Measurements from ENCODE around the gene CCDC150. TPM values are rescaled to one million over a fixed set of nuclear protein-coding genes. Genes with fewer than 3 reads are reported as not detected.

CCDC150 gene
- total and polyA plus RNA-seq, 2 of the 8 experiments (the other 6 are each of a cell fraction or from before 2014, with no cell fraction given) = 8.3 to 31.9 TPM

DNA sequence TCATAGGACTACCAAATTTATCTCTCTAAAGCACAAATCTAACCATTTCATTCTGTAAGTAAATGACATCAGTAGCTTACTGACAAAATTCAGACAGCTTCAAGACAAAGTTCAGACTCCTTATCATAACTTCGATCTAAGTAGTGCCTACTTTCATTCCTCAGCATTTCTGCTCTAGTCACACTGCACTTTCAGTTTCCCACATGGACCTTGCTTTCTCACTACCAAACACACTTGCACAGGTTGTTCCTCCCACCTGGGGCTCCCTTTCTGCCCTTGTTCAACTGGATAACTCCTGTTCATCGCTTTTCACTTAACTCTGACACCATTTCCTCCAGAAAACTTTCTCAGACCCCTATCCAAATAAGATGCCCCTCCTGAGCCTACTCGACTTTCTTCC lies 22.1 kb upstream of the CCDC150 start:
- Histone ChIP-seq H3K36me3 (ENCODE audit: control insufficient read depth in 2 of 4, insufficient read depth in 4 of 4, low read length in 3 of 4) (no peaks in the 10 kb centered on the region), H3K23ac (ENCODE audit: insufficient read length) (no peak overlapping the region), H2BK12ac (ENCODE audit: low read depth, low read length) (no peak overlapping the region), H3K79me2 (ENCODE audit: control insufficient read depth in 1 of 2, insufficient read depth in 2 of 2, low read length in 2 of 2) (no peaks in the 10 kb centered on the region), H3K23me2 (ENCODE audit: low read depth, low read length) (no peaks in the 10 kb centered on the region), H4K91ac (replicated peaks; ENCODE audit: insufficient read length, low read length) (no peak overlapping the region), H2AFZ (ENCODE audit: low read length) (no peak overlapping the region), H4K8ac (ENCODE audit: extremely low read depth, insufficient read depth, low read length) (no peak overlapping the region), H3K4ac (replicated peaks; ENCODE audit: insufficient read length, low read depth, low read length) (no peak overlapping the region), H3K9ac (replicated peaks in 1 of 4; ENCODE audit: extremely low read depth in 1 of 4, low read depth in 3 of 4, low read length in 3 of 4) (no peak overlapping the region), H2AK5ac (ENCODE audit: low read depth, low read length) (no peak overlapping the region), H2BK5ac (ENCODE audit: low read depth, low read length) (no peak overlapping the region), H3K27me3 (replicated peaks in 1 of 4; ENCODE audit: control insufficient read depth in 3 of 4, extremely low read depth in 1 of 4, insufficient read depth in 3 of 4, low read length in 3 of 4) (no peaks in the 10 kb centered on the region), H4K5ac (ENCODE audit: insufficient read length, low read depth, low read length) (no peak overlapping the region), H3K4me1 (replicated peaks in 1 of 4; ENCODE audit: control insufficient read depth in 3 of 4, insufficient read depth in 4 of 4, low read length in 3 of 4) (no peaks in the 10 kb centered on the region), H3K14ac (ENCODE audit: insufficient read length) (no peak overlapping the region), H3K4me2 (ENCODE audit: insufficient read depth in 1 of 2, low read depth in 2 of 2, low read length in 2 of 2) (no peak overlapping the region), H3K79me1 (ENCODE audit: low read depth, low read length) (no peaks in the 10 kb centered on the region), H3K27ac (ENCODE audit: low read depth, low read length) (no peak overlapping the region), H2BK120ac (replicated peaks; ENCODE audit: low read depth, low read length) (no peak overlapping the region), H3K4me3 (ENCODE audit: extremely low read depth in 1 of 4, insufficient read depth in 2 of 4, low read depth in 3 of 4, low read length in 4 of 4) (no peak overlapping the region), H3K18ac (ENCODE audit: extremely low read depth, low read length) (no peak overlapping the region), H4K20me1 (replicated peaks in 1 of 2; ENCODE audit: control insufficient read depth in 1 of 2, insufficient read depth in 2 of 2, low read length in 2 of 2) (no peaks in the 10 kb centered on the region), H3K56ac (replicated peaks; ENCODE audit: insufficient read length, low read depth, low read length) (no peak overlapping the region), H2BK20ac (ENCODE audit: low read length) (no peak overlapping the region), H3K9me3 (ENCODE audit: insufficient read depth in 2 of 2, low read depth in 1 of 2, low read length in 1 of 2) (no peaks in the 10 kb centered on the region), H2BK15ac (ENCODE audit: low read length) (no peak overlapping the region)
- 80% methylated on average over 3 of the region's 3 CpGs; no CpG with 5 or more reads in 1 of the 2 experiments for WGBS, 2 experiments (ENCODE audit: extremely low coverage in 1 of 2, insufficient coverage in 1 of 2, insufficient read length in 1 of 2, insufficient replicate concordance in 2 of 2, low coverage in 1 of 2, low lambda C conversion rate in 2 of 2, missing lambda C conversion rate in 1 of 2)
- CTCF ChIA-PET (ENCODE audit: partially characterized antibody) = interaction anchor here (1.0 kb wide), 1 partner anchor 184 kb away, joined by 4 read pairs; no protein-coding TSS in a partner anchor
- POLR2A ChIA-PET (ENCODE audit: partially characterized antibody) = no interaction called here
- FAIRE-seq = no peak
- DNase-seq (ENCODE audit: low read depth in 1 of 2, low spot score in 2 of 2) = no peak
- TF ChIP-seq CEBPB (IDR thresholded peaks at IDR 0.05; ENCODE audit: low read depth, low read length) (no peak), PHF8 (conservative IDR thresholded peaks at IDR 0.05; ENCODE audit: low read depth, low read length) (no peak), NANOG (IDR thresholded peaks at IDR 0.05; ENCODE audit: insufficient read depth, low read depth, low read length, poor library complexity, severe bottlenecking) (no peak), RAD21 (IDR thresholded peaks at IDR 0.05 in 1 of 2, conservative IDR thresholded peaks at IDR 0.05 in 1 of 2; ENCODE audit: low read depth in 2 of 2, low read length in 2 of 2) (no peak), JUN (IDR thresholded peaks at IDR 0.05; ENCODE audit: low read depth, low read length) (no peak), NRF1 (IDR thresholded peaks at IDR 0.05; ENCODE audit: low read depth, low read length) (no peak), CBX5 (IDR thresholded peaks at IDR 0.05; ENCODE audit: low read depth, low read length) (no peak), SP4 (IDR thresholded peaks at IDR 0.05; ENCODE audit: low read length) (no peak), BCL11A (IDR thresholded peaks at IDR 0.05; ENCODE audit: low read depth in 2 of 2, low read length in 2 of 2) (no peak), TAF7 (optimal IDR thresholded peaks at IDR 0.05; ENCODE audit: borderline replicate concordance, low read depth, low read length) (no peak)
- TF ChIP-seq, protein P1, sequence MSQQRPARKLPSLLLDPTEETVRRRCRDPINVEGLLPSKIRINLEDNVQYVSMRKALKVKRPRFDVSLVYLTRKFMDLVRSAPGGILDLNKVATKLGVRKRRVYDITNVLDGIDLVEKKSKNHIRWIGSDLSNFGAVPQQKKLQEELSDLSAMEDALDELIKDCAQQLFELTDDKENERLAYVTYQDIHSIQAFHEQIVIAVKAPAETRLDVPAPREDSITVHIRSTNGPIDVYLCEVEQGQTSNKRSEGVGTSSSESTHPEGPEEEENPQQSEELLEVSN (IDR thresholded peaks at IDR 0.05) = no peak
- TF ChIP-seq, protein P2, sequence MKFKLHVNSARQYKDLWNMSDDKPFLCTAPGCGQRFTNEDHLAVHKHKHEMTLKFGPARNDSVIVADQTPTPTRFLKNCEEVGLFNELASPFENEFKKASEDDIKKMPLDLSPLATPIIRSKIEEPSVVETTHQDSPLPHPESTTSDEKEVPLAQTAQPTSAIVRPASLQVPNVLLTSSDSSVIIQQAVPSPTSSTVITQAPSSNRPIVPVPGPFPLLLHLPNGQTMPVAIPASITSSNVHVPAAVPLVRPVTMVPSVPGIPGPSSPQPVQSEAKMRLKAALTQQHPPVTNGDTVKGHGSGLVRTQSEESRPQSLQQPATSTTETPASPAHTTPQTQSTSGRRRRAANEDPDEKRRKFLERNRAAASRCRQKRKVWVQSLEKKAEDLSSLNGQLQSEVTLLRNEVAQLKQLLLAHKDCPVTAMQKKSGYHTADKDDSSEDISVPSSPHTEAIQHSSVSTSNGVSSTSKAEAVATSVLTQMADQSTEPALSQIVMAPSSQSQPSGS (IDR thresholded peaks at IDR 0.05; ENCODE audit: low read length) = no peak
